PFSK-1 (cell line): ENCODE data around the gene TMPRSS11A.

Experiments
- FOXP2 ChIP-seq: optimal IDR thresholded peaks from 2 replicates; pipeline ENCODE3; 2011; ENCODE audit warnings: borderline replicate concordance, control low read depth, inconsistent platforms; ENCODE audit not compliant: insufficient read depth; ENCODE audit errors: extremely low read length, extremely low read depth
- POLR2AphosphoS5 ChIP-seq: IDR thresholded peaks from 2 replicates; pipeline ENCODE4 v1.6.1; 2012; ENCODE audit warnings: low read depth, mild to moderate bottlenecking, control low read depth, low read length, moderate library complexity
- REST ChIP-seq, 2 experiments: IDR thresholded peaks; 2 replicates each; pipeline versions ENCODE4 v1.6.1 to v1.8.0; 2011 to 2012; ENCODE audit warnings: low read depth in 2 of 2, low read length in 2 of 2, control low read depth in 1 of 2, inconsistent platforms in 1 of 2, mild to moderate bottlenecking in 1 of 2, moderate library complexity in 1 of 2; ENCODE audit not compliant: insufficient read depth in 1 of 2
- SIN3A ChIP-seq: IDR thresholded peaks from 2 replicates; pipeline ENCODE4 v1.6.1; 2012; ENCODE audit warnings: mild to moderate bottlenecking, low read length, moderate library complexity, borderline replicate concordance; ENCODE audit not compliant: insufficient read depth
- TAF1 ChIP-seq: IDR thresholded peaks from 2 replicates; pipeline ENCODE4 v1.6.1; 2012; ENCODE audit warnings: low read length, control low read depth, borderline replicate concordance; ENCODE audit not compliant: insufficient read depth

- no peak for TF ChIP-seq REST (IDR thresholded peaks at IDR 0.05; ENCODE audit: insufficient read depth in 1 of 2, low read depth in 2 of 2, low read length in 2 of 2)
- no peak for TF ChIP-seq SIN3A
- no peak for TF ChIP-seq POLR2AphosphoS5
- no peak for TF ChIP-seq TAF1
- no peak for TF ChIP-seq FOXP2
These were observed 34.7 kb downstream of the TMPRSS11A start for GRCh38 chr4:67928546-67928945.
